GM21390 (cell line): ENCODE measurements around the gene STK38L.

Experiments used
- ATAC-seq: cut with Tn5 transposase; IDR thresholded peaks from one replicate; pipeline ENCODE4 v1.9.1; 2021; ENCODE audit not compliant: unreplicated experiment

STK38L gene

GRCh38 chr12:27276275-27276674, 32.2 kb downstream of the STK38L start:
- no peak for ATAC-seq

- peak; percentile 84 for ATAC-seq
Observed at GRCh38 chr12:27277846-27278260, 33.8 kb downstream of the STK38L start.

GRCh38 chr12:27279826-27280225, 35.7 kb downstream of the STK38L start:
- ATAC-seq = no peak

GRCh38 chr12:27280412-27280811, 36.3 kb downstream of the STK38L start:
- no peak for ATAC-seq

- no peak for ATAC-seq
Observed at GRCh38 chr12:27282754-27283153, 38.7 kb downstream of the STK38L start.

GRCh38 chr12:27284021-27284420, 39.9 kb downstream of the STK38L start:
- ATAC-seq = no peak

GRCh38 chr12:27284751-27285150, 40.7 kb downstream of the STK38L start:
- ATAC-seq = peak; percentile 49

- ATAC-seq = no peak
Observed at GRCh38 chr12:27285403-27285802, 41.3 kb downstream of the STK38L start.

- peak; percentile 41 for ATAC-seq
Observed at GRCh38 chr12:27289414-27289813, 45.3 kb downstream of the STK38L start.

GRCh38 chr12:27290501-27291168, 46.5 kb downstream of the STK38L start:
- no peak for ATAC-seq

- no peak for ATAC-seq
Observed at GRCh38 chr12:27291862-27292261, 47.8 kb downstream of the STK38L start.

GRCh38 chr12:27292718-27293117, 48.6 kb downstream of the STK38L start:
- no peak for ATAC-seq

- ATAC-seq = no peak
Observed at GRCh38 chr12:27293463-27293862, 49.4 kb downstream of the STK38L start.

GRCh38 chr12:27296674-27297073, 52.6 kb downstream of the STK38L start:
- ATAC-seq = no peak

- no peak for ATAC-seq
Observed at GRCh38 chr12:27297566-27297965, 53.5 kb downstream of the STK38L start.

- no peak for ATAC-seq
Observed at GRCh38 chr12:27299102-27299501, 55.0 kb downstream of the STK38L start.

- no peak for ATAC-seq
Observed at GRCh38 chr12:27300226-27300625, 56.1 kb downstream of the STK38L start.

GRCh38 chr12:27303139-27304111, 59.3 kb downstream of the STK38L start:
- ATAC-seq = no peak

- no peak for ATAC-seq
Observed at GRCh38 chr12:27304856-27305255, 60.8 kb downstream of the STK38L start.

- ATAC-seq = no peak
Observed at GRCh38 chr12:27305673-27306456, 61.8 kb downstream of the STK38L start.

GRCh38 chr12:27309293-27309994, 65.4 kb downstream of the STK38L start:
- ATAC-seq = peak; percentile 72
